Common myeloid progenitor, CD34-positive (primary cell): ENCODE data around the gene AUTS2.

ENCODE experiments used
- CTCF ChIA-PET: fragments of 350-600 bp; sonication (Branson Sonifier 250); formaldehyde crosslinking; loops from one replicate; lab custom pipeline; 2021; ENCODE audit warnings: antibody characterized with exemption; lab: Charles Lee
- POLR2A ChIA-PET: fragments of 350-600 bp; sonication (Branson Sonifier 250); formaldehyde crosslinking; loops from one replicate; lab custom pipeline; 2021; ENCODE audit warnings: antibody characterized with exemption; lab: Charles Lee
- DNase-seq, 3 donors: peaks; one replicate each; pipeline versions ENCODE4 v3.0.0 to v3.0.0-alpha.2; 2013
- H3K27ac ChIP-seq, 2 experiments: 1 replicate in 1 of 2; 2 replicates in 1 of 2; pipeline ENCODE4 v1.7.0; 2013; ENCODE audit warnings: inconsistent platforms in 2 of 2, low read length in 2 of 2, mild to moderate bottlenecking in 2 of 2, low read depth in 1 of 2, moderate library complexity in 1 of 2; ENCODE audit not compliant: severe bottlenecking in 2 of 2, insufficient read depth in 1 of 2, poor library complexity in 1 of 2
- H3K27me3 ChIP-seq, 5 experiments: replicated peaks in 2 of 5; 1 replicate in 3 of 5; 2 replicates in 2 of 5; pipeline versions ENCODE4 v1.6.1 to v1.7.0; 2013; ENCODE audit warnings: low read length in 4 of 5, mild to moderate bottlenecking in 2 of 5, moderate library complexity in 2 of 5, inconsistent platforms in 1 of 5; ENCODE audit not compliant: insufficient read depth in 5 of 5, control insufficient read depth in 4 of 5
- H3K36me3 ChIP-seq, 4 experiments: 1 replicate in 2 of 4; 2 replicates in 2 of 4; pipeline versions ENCODE4 v1.6.1 to v1.7.0; 2013; ENCODE audit warnings: low read length in 3 of 4, control low read depth in 1 of 4, mild to moderate bottlenecking in 1 of 4; ENCODE audit not compliant: control insufficient read depth in 4 of 4, insufficient read depth in 4 of 4
- H3K4me1 ChIP-seq, 4 experiments: 1 replicate in 3 of 4; 2 replicates in 1 of 4; pipeline versions ENCODE4 v1.6.1 to v1.7.1; 2013; ENCODE audit warnings: low read length in 3 of 4, mild to moderate bottlenecking in 3 of 4, control low read depth in 1 of 4, inconsistent platforms in 1 of 4, moderate library complexity in 1 of 4; ENCODE audit not compliant: control insufficient read depth in 4 of 4, insufficient read depth in 4 of 4; ENCODE audit errors: control extremely low read depth in 1 of 4
- H3K4me3 ChIP-seq, 7 experiments: 1 replicate in 4 of 7; 2 replicates in 3 of 7; pipeline versions ENCODE4 v1.5.1 to v1.7.0; 2013; ENCODE audit warnings: mild to moderate bottlenecking in 7 of 7, low read length in 6 of 7, moderate library complexity in 6 of 7, inconsistent platforms in 2 of 7, low read depth in 2 of 7, control low read depth in 1 of 7; ENCODE audit not compliant: insufficient read depth in 4 of 7, control insufficient read depth in 1 of 7; ENCODE audit errors: extremely low read depth in 1 of 7
- H3K9me3 ChIP-seq, 5 experiments: 1 replicate in 4 of 5; 2 replicates in 1 of 5; pipeline versions ENCODE4 v1.6.1 to v1.7.1; 2013; ENCODE audit warnings: low read length in 4 of 5, mild to moderate bottlenecking in 2 of 5, inconsistent platforms in 1 of 5, low read depth in 1 of 5, moderate library complexity in 1 of 5; ENCODE audit not compliant: control insufficient read depth in 4 of 5, insufficient read depth in 2 of 5; ENCODE audit errors: control extremely low read depth in 1 of 5
- WGBS: methylation state at CpG from one replicate; pipeline ENCODE4 v1.1.5; 2013; ENCODE audit not compliant: insufficient coverage; 5-methylcytosine and 5-hydroxymethylcytosine counted together

The AUTS2 gene

GRCh38 chr7:69599286-69599954 lies 1.1 kb downstream of the AUTS2 start:
- H3K4me3 ChIP-seq = peak overlapping the region; percentile 64 to 98 (median 90)
- no peaks in the 10 kb centered on the region for H3K9me3 ChIP-seq
- H3K4me1 ChIP-seq = peaks cover 6 to 59% (median 29%) of the 10 kb centered on the region in 4 experiments
- ChIA-PET CTCF (interaction anchor here (0.7 to 2.5 kb wide), 2 partner anchors 78 to 193 kb away, joined by 3 to 8 read pairs; no protein-coding TSS in a partner anchor), POLR2A (no interaction called here)
- 0% methylated on average over 41 of the region's 61 CpGs for WGBS
- DNase-seq = peak; percentile 38 to 72 (median 48)
- H3K36me3 ChIP-seq = no peaks in the 10 kb centered on the region
- no peak overlapping the region for H3K27ac ChIP-seq
- H3K27me3 ChIP-seq = no peaks in the 10 kb centered on the region

DNA sequence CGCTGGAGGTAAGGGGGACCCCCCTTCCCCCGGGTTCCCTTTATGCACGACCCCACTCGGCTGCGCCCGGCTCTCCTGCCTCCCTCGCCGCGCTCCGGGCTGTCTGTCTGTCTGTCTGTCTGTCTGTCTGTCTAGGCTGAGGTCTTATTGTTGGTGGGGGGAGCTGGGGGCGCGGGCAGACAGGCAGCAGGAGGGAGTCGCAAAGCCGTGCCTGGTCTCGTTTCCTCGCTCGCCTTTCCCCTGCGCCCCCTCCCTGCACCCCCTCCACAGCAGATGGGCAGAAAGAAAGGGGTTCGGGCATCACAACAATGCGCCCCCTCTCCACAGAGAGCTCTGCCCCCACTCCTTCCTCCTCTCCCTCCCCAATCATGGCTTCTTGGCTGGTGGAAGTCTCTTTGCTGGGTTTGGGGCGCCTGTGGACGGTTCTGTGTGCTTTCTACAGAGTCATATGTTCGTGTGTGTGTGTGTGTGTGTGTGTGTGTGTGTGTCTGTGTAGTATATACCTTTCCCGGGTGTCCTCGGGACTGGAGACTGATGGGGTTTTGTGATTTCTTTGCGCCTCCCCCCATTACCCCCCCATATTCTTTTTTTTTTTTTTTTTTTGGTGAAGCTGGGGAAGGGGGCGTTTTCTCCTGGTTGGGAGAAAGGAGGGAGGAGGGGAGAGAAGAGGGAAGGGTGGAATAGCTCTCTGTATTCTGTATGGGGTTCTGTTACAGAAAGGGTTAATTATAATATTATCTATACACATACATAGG lies 1.9 kb downstream of the AUTS2 start:
- Histone ChIP-seq H3K27ac (no peak overlapping the region), H3K27me3 (no peaks in the 10 kb centered on the region), H3K9me3 (no peaks in the 10 kb centered on the region), H3K4me3 (peak overlapping the region; percentile 64 to 98 (median 90)), H3K4me1 (peaks cover 6 to 62% (median 29%) of the 10 kb centered on the region in 4 experiments), H3K36me3 (no peaks in the 10 kb centered on the region)
- ChIA-PET CTCF (interaction anchor here (0.6 to 2.5 kb wide), 3 partner anchors 33 to 194 kb away, joined by 3 to 8 read pairs (median 3); no protein-coding TSS in a partner anchor), POLR2A (no interaction called here)
- WGBS = 0% methylated on average over 10 of the region's 27 CpGs
- peak; percentile 38 to 72 (median 57) for DNase-seq

- H3K27ac ChIP-seq = no peak overlapping the region
- DNase-seq = no peak
- no peaks in the 10 kb centered on the region for H3K27me3 ChIP-seq
- peak overlapping the region in 6 of 7 experiments; percentile 87 to 98 (median 92) for H3K4me3 ChIP-seq
- no peaks in the 10 kb centered on the region for H3K9me3 ChIP-seq
- CTCF ChIA-PET = interaction anchor here (0.6 to 2.5 kb wide), 2 partner anchors 33 to 76 kb away, joined by 3 to 8 read pairs; no protein-coding TSS in a partner anchor
- no peaks in the 10 kb centered on the region for H3K36me3 ChIP-seq
- POLR2A ChIA-PET = no interaction called here
- H3K4me1 ChIP-seq = peaks cover 6 to 65% (median 29%) of the 10 kb centered on the region in 4 experiments
- WGBS = no CpG with 5 or more reads among the region's 5 CpGs
Measured at GRCh38 chr7:69600710-69601519, 2.6 kb downstream of the AUTS2 start.

- no peaks in the 10 kb centered on the region for H3K27me3 ChIP-seq
- CTCF ChIA-PET = interaction anchor here (1.4 kb wide), 1 partner anchor 74 kb away, joined by 4 read pairs; no protein-coding TSS in a partner anchor
Measured at GRCh38 chr7:69602522-69602921, 4.2 kb downstream of the AUTS2 start.

DNA sequence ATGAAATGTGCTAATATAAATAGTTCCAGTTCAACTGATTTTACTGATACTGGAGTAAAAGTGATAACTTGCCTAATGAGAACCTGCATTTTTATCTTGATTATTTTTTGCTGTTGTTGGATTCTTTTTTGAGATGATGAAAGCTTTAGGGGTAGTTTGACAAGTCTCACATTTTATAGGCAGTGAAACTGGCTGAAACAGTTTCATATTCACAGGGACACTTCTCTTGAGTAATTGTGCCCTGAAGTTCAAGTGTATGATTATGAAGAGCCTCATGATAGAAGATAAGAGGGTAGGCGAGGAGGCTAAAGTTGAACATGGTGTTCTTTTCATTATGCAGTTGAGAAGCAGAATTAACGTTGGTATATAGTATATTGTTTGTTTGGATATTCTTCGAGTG lies 5.1 kb downstream of the AUTS2 start:
- Histone ChIP-seq H3K4me1 (peaks cover 2 to 46% (median 20%) of the 10 kb centered on the region in 4 experiments), H3K27me3 (no peaks in the 10 kb centered on the region), H3K36me3 (no peaks in the 10 kb centered on the region), H3K4me3 (no peak overlapping the region), H3K27ac (no peak overlapping the region), H3K9me3 (no peaks in the 10 kb centered on the region)
- WGBS = 96% methylated on average over 3 of the region's 3 CpGs
- ChIA-PET POLR2A (no interaction called here), CTCF (interaction anchor here (1.4 kb wide), 2 partner anchors 28 to 74 kb away, joined by 3 to 4 read pairs; no protein-coding TSS in a partner anchor)
- no peak for DNase-seq

More at GRCh38 chr7:69602522-69602921, 4.2 kb downstream of the AUTS2 start:
- DNase-seq = no peak
- H3K9me3 ChIP-seq = no peaks in the 10 kb centered on the region
- H3K4me1 ChIP-seq = peaks cover 2 to 49% (median 20%) of the 10 kb centered on the region in 4 experiments
- no peaks in the 10 kb centered on the region for H3K36me3 ChIP-seq
- H3K27ac ChIP-seq = no peak overlapping the region
- no peak overlapping the region for H3K4me3 ChIP-seq
- POLR2A ChIA-PET = no interaction called here
- no CpG with 5 or more reads among the region's 2 CpGs for WGBS

DNA sequence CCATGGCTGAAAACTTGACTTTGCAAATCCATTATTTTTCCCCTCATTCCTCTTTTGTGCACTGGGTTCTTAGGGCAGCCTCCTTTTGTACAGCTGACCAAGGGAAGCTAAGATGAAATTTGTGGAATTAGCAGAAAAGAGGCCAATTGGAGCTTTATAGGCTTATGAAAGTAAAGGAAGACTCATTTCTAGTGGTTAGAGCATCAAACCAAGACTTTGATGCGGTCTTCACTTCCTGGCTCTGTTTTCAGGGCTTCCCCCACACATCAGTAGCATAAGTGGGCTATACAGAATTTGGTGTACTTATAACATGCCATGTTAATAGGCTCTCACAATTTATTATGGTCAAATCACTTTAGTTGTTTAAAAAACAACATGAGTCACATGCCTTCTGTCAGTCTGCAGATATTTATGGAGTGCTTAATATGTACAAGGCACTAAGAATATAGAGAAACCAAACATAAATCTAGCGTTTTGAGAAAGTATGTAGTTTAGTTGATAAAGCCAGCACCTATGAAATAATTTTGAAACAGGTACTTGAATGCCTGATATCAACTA lies 5.7 kb downstream of the AUTS2 start:
- Histone ChIP-seq H3K27ac (no peak overlapping the region), H3K36me3 (no peaks in the 10 kb centered on the region), H3K27me3 (no peaks in the 10 kb centered on the region), H3K4me3 (no peak overlapping the region), H3K9me3 (no peaks in the 10 kb centered on the region), H3K4me1 (peaks cover 2 to 43% (median 20%) of the 10 kb centered on the region in 4 experiments)
- ChIA-PET CTCF (interaction anchor here (0.9 to 1.4 kb wide), 3 partner anchors 9 to 73 kb away, joined by 3 to 4 read pairs (median 3); no protein-coding TSS in a partner anchor), POLR2A (no interaction called here)
- WGBS = no CpG with 5 or more reads among the region's 2 CpGs
- DNase-seq = peak in 2 of 3 donors; percentile 60 to 65
